Measurements from ENCODE around the gene CD4. TPM values are rescaled to one million over a fixed set of nuclear protein-coding genes. Genes with fewer than 3 reads are reported as not detected.
A peak's percentile ranks its signal among the peaks of the same experiment; 100 is the strongest.

Gene CD4
- total RNA-seq, 2 donors from 2014 or later: 0.77 to 1.3 TPM

DNA sequence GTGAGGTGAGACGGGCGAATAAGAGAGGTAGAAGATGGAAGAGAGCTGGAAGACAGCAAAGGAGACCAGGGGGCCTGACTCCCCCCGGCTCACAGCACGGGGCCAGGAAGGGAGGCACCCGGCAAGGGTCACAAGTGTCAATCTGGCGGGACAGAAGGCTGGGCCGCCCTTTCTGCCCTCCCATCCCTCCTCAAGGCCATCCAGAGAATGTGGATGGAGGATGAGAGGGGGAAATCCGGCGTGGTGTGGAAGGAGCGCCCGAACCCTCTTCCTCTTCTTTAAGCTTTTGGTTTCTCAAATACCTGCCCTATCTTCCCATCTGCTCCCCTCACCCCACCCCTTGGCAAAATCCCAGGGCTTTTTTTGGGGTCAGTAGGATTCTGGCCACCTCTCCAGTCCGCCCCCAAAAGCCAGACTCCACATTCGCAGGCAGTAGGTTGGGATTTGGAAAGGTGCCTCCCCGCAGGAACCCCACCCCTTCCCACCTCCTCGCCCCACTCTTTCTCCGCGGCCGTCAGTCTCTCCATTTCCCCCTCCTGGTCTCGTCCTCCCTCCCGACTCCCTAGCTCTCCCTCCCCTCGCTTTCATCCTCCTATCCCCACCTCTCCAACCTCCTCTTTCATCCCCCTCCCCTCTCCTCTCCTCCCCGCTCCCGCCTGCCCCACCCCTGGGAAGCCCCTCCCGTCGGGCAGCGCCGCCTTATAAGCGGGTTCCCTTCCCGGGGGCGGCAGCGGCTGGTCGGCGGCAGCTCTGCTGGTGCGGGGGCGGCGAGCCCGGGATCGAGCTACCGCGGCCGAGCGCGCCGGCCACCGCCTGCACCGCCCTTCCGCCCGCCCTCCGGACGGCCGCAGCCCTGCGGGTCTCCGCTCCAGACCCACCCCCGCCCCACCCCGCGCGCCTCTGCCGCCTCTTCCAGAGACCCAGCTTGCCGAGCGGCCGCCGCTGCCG lies 23.4 kb upstream of the CD4 start, which contains the start of gene PTMS:
Gene PTMS (plus strand): TSS at position 730 of the 948 bp plus-strand sequence. CDS start 343 bp downstream, outside the sequence.
- peak within 1 kb of the TSS; percentile 82 for H3K4me3 Mint-ChIP-seq
- Histone ChIP-seq H3K9me3 (ENCODE audit: control insufficient read depth, low read length) (no peaks in the 10 kb centered on the region), H3K4me1 (ENCODE audit: control insufficient read depth, insufficient read depth, low read length) (peaks cover 15% of the 10 kb centered on the region), H3K9ac (ENCODE audit: extremely low read depth, low read length, poor library complexity, severe bottlenecking) (peak within 1 kb of the TSS; percentile 82), H3K27ac (ENCODE audit: low read depth, low read length) (peak within 1 kb of the TSS; percentile 65), H3K4me3 (ENCODE audit: low read length) (peak within 1 kb of the TSS; percentile 94), H3K27me3 (ENCODE audit: control insufficient read depth, insufficient read depth, low read length, poor library complexity, severe bottlenecking) (no peaks in the 10 kb centered on the region), H3K36me3 (ENCODE audit: control insufficient read depth, insufficient read depth, low read length) (peaks cover 15% of the 10 kb centered on the region)
- TF ChIP-seq, protein P1, sequence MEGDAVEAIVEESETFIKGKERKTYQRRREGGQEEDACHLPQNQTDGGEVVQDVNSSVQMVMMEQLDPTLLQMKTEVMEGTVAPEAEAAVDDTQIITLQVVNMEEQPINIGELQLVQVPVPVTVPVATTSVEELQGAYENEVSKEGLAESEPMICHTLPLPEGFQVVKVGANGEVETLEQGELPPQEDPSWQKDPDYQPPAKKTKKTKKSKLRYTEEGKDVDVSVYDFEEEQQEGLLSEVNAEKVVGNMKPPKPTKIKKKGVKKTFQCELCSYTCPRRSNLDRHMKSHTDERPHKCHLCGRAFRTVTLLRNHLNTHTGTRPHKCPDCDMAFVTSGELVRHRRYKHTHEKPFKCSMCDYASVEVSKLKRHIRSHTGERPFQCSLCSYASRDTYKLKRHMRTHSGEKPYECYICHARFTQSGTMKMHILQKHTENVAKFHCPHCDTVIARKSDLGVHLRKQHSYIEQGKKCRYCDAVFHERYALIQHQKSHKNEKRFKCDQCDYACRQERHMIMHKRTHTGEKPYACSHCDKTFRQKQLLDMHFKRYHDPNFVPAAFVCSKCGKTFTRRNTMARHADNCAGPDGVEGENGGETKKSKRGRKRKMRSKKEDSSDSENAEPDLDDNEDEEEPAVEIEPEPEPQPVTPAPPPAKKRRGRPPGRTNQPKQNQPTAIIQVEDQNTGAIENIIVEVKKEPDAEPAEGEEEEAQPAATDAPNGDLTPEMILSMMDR (conservative IDR thresholded peaks at IDR 0.05): no peak
- peaks cover 15% of the 10 kb centered on the region for H3K36me3 Mint-ChIP-seq (ENCODE audit: low read depth)
- H3K27ac Mint-ChIP-seq: peak within 1 kb of the TSS; percentile 91
- H3K27me3 Mint-ChIP-seq (ENCODE audit: insufficient read depth): peaks cover 4% of the 10 kb centered on the region
- no peaks in the 10 kb centered on the region for H3K9me3 Mint-ChIP-seq
- WGBS, 2 experiments (ENCODE audit: insufficient coverage in 1 of 2, insufficient read length in 1 of 2): 0% methylated on average over 10 to 60 of the region's 63 CpGs
- peak; percentile 98 for DNase-seq
- peaks cover 44% of the 10 kb centered on the region for H3K4me1 Mint-ChIP-seq

DNA sequence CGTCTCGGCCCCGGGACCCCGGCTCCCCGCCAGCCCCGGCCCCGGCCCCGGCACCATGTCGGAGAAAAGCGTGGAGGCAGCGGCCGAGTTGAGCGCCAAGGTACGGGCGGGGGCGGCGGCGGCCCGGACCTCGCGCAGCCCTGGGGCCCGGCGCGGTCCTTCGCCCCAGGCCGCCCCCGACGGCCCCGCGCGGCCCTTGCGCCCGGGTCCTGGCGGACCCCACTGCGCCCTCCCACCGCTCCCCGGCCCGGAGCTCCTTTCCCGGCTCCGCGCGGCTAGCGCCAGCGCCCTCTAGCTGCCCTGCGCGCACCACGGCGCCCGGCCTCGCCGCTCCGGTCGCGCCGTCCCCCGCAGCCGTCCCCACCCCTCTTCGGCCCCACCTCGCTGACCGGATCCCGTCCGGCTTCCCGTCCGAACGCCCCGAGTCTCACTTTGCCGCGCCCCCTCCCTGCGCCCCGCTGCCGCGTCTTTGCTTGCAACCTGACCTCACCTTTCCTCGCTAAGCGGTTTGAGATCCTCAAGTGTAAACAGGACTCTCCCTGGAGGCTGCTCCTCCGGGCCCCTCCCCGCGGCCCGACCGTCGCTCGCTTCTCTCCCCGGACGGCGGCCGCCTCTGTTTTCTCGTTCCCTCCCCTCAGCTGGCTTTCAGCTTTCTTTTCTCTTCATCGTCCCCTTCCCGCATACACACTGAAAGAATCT lies 22.5 kb upstream of the CD4 start:
- Mint-ChIP-seq H3K4me1 (peaks cover 44% of the 10 kb centered on the region), H3K36me3 (ENCODE audit: low read depth) (peaks cover 24% of the 10 kb centered on the region), H3K4me3 (peak overlapping the region; percentile 82), H3K27ac (peak overlapping the region; percentile 91), H3K9me3 (no peaks in the 10 kb centered on the region), H3K27me3 (ENCODE audit: insufficient read depth) (peaks cover 13% of the 10 kb centered on the region)
- H3K27ac ChIP-seq (ENCODE audit: low read depth, low read length): peak overlapping the region; percentile 55
- H3K9me3 ChIP-seq (ENCODE audit: control insufficient read depth, low read length): no peaks in the 10 kb centered on the region
- H3K4me3 ChIP-seq (ENCODE audit: low read length): peak overlapping the region; percentile 94
- H3K9ac ChIP-seq (ENCODE audit: extremely low read depth, low read length, poor library complexity, severe bottlenecking): peak overlapping the region; percentile 82
- DNase-seq: peak; percentile 94
- peaks cover 15% of the 10 kb centered on the region for H3K4me1 ChIP-seq (ENCODE audit: control insufficient read depth, insufficient read depth, low read length)
- H3K36me3 ChIP-seq (ENCODE audit: control insufficient read depth, insufficient read depth, low read length): peaks cover 24% of the 10 kb centered on the region
- TF ChIP-seq, protein P1 (conservative IDR thresholded peaks at IDR 0.05): peak; percentile 93
- H3K27me3 ChIP-seq (ENCODE audit: control insufficient read depth, insufficient read depth, low read length, poor library complexity, severe bottlenecking): no peaks in the 10 kb centered on the region
- 0% methylated on average over 38 to 88 of the region's 88 CpGs for WGBS, 2 experiments (ENCODE audit: insufficient coverage in 1 of 2, insufficient read length in 1 of 2)
